Left lung (tissue), 10 donors: ENCODE results near the gene WNT11. TPM values are rescaled to one million over a fixed set of nuclear protein-coding genes. Genes with fewer than 3 reads are reported as not detected.

Experiments
- ATAC-seq: fragments of 200-7000 bp; cut with Tn5 transposase; one replicate; pipeline ENCODE4 v1.9.1; 2020; ENCODE audit warnings: moderate library complexity
- DNase-seq, 4 donors: peaks; one replicate each; pipeline ENCODE4 v3.0.0-alpha.2; 2013 to 2020
- H3K27ac ChIP-seq, 2 donors: fragments of 200-600 bp; sonication (generic) in 1 of 2; one replicate each; pipeline versions ENCODE4 v1.5.0 to v1.8.0; 2020 to 2021
- H3K27me3 ChIP-seq, 2 donors: fragments of 200-600 bp; sonication (generic) in 1 of 2; one replicate each; pipeline versions ENCODE4 v1.5.0 to v1.8.0; 2020 to 2021
- H3K36me3 ChIP-seq, 2 donors: fragments of 200-600 bp; sonication (generic) in 1 of 2; one replicate each; pipeline versions ENCODE4 v1.5.0 to v1.8.0; 2020 to 2021
- H3K4me1 ChIP-seq, 2 donors: fragments of 200-600 bp; one replicate each; pipeline ENCODE4 v1.8.0; 2021
- H3K4me3 ChIP-seq, 2 donors: fragments of 200-600 bp; sonication (generic) in 1 of 2; one replicate each; pipeline versions ENCODE4 v1.5.0 to v1.8.0; 2020 to 2021; ENCODE audit warnings: mild to moderate bottlenecking in 1 of 2
- H3K9me3 ChIP-seq, 2 donors: fragments of 200-600 bp; sonication (generic) in 1 of 2; one replicate each; pipeline versions ENCODE4 v1.5.0 to v1.8.0; 2020 to 2021
- intact Hi-C, 2 donors: fragments of 100-400 bp; cut with DNase I; formaldehyde crosslinking; loops; one replicate each; pipeline versions ENCODE4 v1.11.2 to v1.14.2; 2022
- polyA plus RNA-seq, 6 donors: library from polyadenylated mRNA; unstranded; fragments of 120-200 nt; gene quantifications; one replicate each; pipeline ENCODE4 v1.2.1, GENCODE V29; 2013; ENCODE audit not compliant: insufficient read length in 6 of 6
- total RNA-seq, 2 donors: library from RNA; stranded (reverse); fragmentation: NEBNext Ultra II Directional; extraction: Animal tissue kit (Norgen Biotek cat#: 25700); gene quantifications; one replicate each; pipeline ENCODE4 v1.2.1, GENCODE V29; 2021
- TF ChIP-seq, protein P1 (sequence below), 2 donors: fragments of 200-600 bp; sonication (generic) in 1 of 2; IDR thresholded peaks; one replicate each; pipeline versions ENCODE4 v1.5.0 to v1.8.0; 2021; ENCODE audit warnings: antibody characterized with exemption in 2 of 2
- donor health status: DM: no; HTN: yes; CAD: no.
- donor health status: DM: no; HTN: no; CAD: no.

WNT11 gene
- total and polyA plus RNA-seq, 8 donors, result 1.3 to 64.0 (median 54.3) TPM

DNA sequence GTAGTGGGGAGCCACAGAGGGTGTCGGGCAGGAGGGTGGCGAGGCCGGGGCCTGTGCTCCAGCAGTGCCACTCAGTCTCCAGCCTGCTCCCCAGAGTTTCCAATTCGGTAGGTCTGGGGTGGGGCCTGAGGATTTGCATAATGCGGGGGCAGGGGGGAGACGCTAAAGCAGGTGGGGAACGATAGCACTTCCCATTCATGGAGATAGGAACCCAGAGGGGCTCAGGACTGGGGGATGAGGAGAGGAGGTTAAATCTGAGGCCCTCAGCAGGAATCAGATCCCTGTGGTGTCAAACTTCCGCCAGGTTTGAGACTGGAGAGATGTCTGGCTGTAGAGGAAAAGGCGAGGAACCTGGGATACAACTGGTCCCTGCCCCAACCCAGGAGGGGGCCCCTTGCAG lies 29.8 kb downstream of the WNT11 start:
- ATAC-seq (no peak), DNase-seq (no peak)
- Histone ChIP-seq H3K36me3 (no peaks in the 10 kb centered on the region), H3K9me3 (no peaks in the 10 kb centered on the region), H3K27ac (no peak overlapping the region), H3K27me3 (no peaks in the 10 kb centered on the region), H3K4me3 (no peak overlapping the region), H3K4me1 (no peaks in the 10 kb centered on the region)
- TF ChIP-seq, protein P1, sequence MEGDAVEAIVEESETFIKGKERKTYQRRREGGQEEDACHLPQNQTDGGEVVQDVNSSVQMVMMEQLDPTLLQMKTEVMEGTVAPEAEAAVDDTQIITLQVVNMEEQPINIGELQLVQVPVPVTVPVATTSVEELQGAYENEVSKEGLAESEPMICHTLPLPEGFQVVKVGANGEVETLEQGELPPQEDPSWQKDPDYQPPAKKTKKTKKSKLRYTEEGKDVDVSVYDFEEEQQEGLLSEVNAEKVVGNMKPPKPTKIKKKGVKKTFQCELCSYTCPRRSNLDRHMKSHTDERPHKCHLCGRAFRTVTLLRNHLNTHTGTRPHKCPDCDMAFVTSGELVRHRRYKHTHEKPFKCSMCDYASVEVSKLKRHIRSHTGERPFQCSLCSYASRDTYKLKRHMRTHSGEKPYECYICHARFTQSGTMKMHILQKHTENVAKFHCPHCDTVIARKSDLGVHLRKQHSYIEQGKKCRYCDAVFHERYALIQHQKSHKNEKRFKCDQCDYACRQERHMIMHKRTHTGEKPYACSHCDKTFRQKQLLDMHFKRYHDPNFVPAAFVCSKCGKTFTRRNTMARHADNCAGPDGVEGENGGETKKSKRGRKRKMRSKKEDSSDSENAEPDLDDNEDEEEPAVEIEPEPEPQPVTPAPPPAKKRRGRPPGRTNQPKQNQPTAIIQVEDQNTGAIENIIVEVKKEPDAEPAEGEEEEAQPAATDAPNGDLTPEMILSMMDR (IDR thresholded peaks at IDR 0.05), result no peak
- intact Hi-C loops, result no loop called here

DNA sequence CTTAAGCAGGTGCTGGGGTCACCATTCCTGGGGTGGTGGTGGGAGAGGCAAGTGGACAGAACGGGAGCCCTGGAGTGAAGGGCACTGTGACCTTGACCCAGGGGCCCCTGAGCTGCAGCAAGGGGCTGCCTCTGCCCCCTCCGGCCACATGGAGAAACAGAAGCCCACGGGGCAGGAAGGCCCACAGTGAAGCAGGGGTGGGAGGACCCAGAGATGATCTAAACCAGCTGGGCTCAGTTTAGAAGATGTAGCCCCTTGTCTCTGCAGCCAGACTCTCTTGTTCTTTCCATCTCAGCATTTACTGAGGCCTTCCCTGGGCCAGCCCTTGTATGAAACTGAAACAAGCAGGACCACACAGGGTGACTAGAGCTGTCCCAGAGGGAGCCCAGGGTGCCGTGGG lies 30.5 kb downstream of the WNT11 start:
- Histone ChIP-seq H3K4me1 (no peaks in the 10 kb centered on the region), H3K4me3 (no peak overlapping the region), H3K27ac (no peak overlapping the region), H3K27me3 (no peaks in the 10 kb centered on the region), H3K9me3 (no peaks in the 10 kb centered on the region), H3K36me3 (no peaks in the 10 kb centered on the region)
- peak in 1 of 4 donors; percentile 55 for DNase-seq
- TF ChIP-seq, protein P1 (IDR thresholded peaks at IDR 0.05), result no peak
- peak; percentile 17 for ATAC-seq
- intact Hi-C loops, result no loop called here

DNA sequence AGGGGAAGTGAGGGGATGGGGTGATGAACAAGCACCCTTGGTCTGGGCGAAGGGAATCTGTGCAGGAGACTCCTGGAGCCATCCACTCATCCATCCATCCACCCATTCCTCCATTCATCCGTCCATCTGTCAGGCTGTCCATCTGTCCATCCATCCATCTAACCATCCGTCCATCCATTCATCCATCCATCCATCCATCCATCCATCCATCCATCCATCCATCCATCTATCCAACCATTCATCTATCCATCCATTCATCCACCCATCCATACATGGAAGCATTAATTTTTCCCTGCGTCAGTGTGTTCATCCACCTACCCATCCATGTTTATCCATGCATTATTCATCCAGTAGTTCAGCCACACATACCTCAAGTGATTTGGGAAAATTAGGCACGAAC lies 32.0 kb downstream of the WNT11 start:
- intact Hi-C loops, result no loop called here
- Histone ChIP-seq H3K27me3 (no peaks in the 10 kb centered on the region), H3K9me3 (no peaks in the 10 kb centered on the region), H3K27ac (no peak overlapping the region), H3K4me1 (no peaks in the 10 kb centered on the region), H3K4me3 (no peak overlapping the region), H3K36me3 (no peaks in the 10 kb centered on the region)
- no peak for ATAC-seq
- DNase-seq, result no peak
- TF ChIP-seq, protein P1 (IDR thresholded peaks at IDR 0.05), result no peak

DNA sequence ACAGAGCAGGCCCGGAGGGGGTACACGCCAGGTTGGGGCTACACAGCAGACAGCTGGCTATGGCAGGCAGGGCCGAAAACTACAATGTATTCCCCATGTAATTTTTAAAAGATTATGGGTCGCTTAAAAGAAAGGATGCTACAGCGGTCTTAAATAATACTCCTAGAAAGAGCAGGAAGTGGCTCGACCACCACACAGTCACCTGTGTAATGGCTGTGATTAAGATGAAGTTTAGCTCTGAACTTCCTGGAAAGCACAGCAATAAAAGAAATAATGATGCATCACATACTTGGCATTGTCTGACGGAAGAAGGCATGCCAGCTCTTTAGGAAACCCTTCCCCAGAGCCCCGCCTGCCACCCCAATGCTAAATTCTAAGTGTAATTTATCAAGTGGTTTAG lies 32.6 kb downstream of the WNT11 start:
- no peak overlapping the region for H3K27ac ChIP-seq
- DNase-seq, result no peak
- intact Hi-C loops, result no loop called here
- no peaks in the 10 kb centered on the region for H3K4me1 ChIP-seq
- TF ChIP-seq, protein P1 (IDR thresholded peaks at IDR 0.05), result no peak
- no peaks in the 10 kb centered on the region for H3K9me3 ChIP-seq
- H3K27me3 ChIP-seq, result no peaks in the 10 kb centered on the region
- H3K36me3 ChIP-seq, result no peaks in the 10 kb centered on the region
- ATAC-seq, result no peak
- H3K4me3 ChIP-seq, result no peak overlapping the region

DNA sequence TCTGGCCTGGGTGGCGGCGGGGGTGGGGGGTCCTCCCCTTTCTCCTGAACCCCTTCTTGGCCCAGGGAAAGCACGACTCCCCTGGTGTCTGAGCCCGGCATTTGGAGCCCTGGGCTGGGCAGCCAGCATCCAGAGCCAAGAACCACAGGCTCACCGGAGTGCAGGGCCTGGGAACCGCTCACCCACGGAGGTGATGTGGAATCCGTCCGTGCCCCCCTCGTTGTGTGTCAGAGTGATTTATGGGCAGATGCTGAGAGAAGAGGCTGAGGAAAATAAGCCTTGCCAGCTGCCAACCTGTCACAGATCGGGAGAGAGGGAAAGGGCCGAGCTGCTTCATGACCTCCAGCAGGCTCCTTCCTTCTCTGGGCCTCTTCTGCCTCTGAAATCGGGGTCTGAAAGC lies 33.7 kb downstream of the WNT11 start:
- ATAC-seq, result no peak
- Histone ChIP-seq H3K4me3 (no peak overlapping the region), H3K27me3 (no peaks in the 10 kb centered on the region), H3K36me3 (no peaks in the 10 kb centered on the region), H3K27ac (no peak overlapping the region), H3K9me3 (no peaks in the 10 kb centered on the region), H3K4me1 (no peaks in the 10 kb centered on the region)
- DNase-seq, result no peak
- TF ChIP-seq, protein P1 (IDR thresholded peaks at IDR 0.05), result no peak
- intact Hi-C loops, result no loop called here
